ENCODE results near the gene SH2D5. TPM values are rescaled to one million over a fixed set of nuclear protein-coding genes. Genes with fewer than 3 reads are reported as not detected.

SH2D5 gene
- total RNA-seq, 2 donors from 2014 or later, result 2.2 TPM; not detected in 1

DNA sequence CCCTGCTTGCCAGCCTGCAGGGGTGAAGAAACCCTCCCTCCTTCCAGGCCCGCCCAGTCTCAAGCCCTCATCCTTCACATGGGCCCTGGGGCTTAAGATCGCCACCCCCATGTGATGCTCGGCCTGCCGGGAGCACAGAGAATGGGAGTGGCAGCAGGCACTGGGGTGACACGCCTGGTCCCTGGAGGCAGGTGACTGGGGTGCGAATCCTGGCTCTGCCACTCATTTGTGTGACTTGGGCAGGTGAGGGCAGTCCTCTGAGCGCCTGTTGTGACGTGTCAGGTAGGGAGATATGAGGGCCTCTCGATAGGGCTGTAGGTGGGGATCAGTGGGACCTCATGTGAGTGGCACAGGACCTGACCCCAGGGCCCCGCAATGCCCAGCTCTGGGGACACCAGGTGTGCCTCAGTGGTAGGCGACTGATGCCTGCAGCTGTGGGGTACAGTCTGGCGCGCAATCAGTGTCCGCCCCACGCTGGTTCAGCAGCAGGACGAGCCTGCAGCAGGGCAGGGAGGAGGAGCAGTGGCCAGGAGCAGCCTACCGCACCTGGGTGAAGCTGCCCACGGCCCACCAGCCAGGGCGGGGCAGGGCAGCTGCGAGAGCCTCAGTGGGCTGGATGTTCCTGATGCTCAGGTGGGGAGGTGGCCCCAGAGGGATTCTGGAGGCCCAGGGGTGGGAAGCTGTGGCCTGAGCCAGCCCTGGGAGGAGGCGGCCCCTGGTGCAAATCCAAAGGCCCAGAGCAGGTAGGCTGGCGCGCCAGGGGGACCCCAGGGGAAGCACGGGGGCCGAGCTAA lies 6.2 kb downstream of the SH2D5 start:
- intact Hi-C loops (cut with DNase I), result no loop called here
- Histone ChIP-seq H3K4me3 (no peak overlapping the region), H3K9me3 (no peaks in the 10 kb centered on the region), H3K27me3 (replicated peaks; ENCODE audit: insufficient read depth) (no peaks in the 10 kb centered on the region), H3K36me3 (no peaks in the 10 kb centered on the region), H3K4me1 (replicated peaks) (no peaks in the 10 kb centered on the region), H3K27ac (no peak overlapping the region)
- DNase-seq (ENCODE audit: low spot score), result no peak
- WGBS, result 74% methylated on average over 24 of the region's 25 CpGs
- TF ChIP-seq POLR2AphosphoS5 (IDR thresholded peaks at IDR 0.05) (no peak), POLR2A (IDR thresholded peaks at IDR 0.05) (no peak)
- TF ChIP-seq, protein P1, sequence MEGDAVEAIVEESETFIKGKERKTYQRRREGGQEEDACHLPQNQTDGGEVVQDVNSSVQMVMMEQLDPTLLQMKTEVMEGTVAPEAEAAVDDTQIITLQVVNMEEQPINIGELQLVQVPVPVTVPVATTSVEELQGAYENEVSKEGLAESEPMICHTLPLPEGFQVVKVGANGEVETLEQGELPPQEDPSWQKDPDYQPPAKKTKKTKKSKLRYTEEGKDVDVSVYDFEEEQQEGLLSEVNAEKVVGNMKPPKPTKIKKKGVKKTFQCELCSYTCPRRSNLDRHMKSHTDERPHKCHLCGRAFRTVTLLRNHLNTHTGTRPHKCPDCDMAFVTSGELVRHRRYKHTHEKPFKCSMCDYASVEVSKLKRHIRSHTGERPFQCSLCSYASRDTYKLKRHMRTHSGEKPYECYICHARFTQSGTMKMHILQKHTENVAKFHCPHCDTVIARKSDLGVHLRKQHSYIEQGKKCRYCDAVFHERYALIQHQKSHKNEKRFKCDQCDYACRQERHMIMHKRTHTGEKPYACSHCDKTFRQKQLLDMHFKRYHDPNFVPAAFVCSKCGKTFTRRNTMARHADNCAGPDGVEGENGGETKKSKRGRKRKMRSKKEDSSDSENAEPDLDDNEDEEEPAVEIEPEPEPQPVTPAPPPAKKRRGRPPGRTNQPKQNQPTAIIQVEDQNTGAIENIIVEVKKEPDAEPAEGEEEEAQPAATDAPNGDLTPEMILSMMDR (IDR thresholded peaks at IDR 0.05), result no peak

DNA sequence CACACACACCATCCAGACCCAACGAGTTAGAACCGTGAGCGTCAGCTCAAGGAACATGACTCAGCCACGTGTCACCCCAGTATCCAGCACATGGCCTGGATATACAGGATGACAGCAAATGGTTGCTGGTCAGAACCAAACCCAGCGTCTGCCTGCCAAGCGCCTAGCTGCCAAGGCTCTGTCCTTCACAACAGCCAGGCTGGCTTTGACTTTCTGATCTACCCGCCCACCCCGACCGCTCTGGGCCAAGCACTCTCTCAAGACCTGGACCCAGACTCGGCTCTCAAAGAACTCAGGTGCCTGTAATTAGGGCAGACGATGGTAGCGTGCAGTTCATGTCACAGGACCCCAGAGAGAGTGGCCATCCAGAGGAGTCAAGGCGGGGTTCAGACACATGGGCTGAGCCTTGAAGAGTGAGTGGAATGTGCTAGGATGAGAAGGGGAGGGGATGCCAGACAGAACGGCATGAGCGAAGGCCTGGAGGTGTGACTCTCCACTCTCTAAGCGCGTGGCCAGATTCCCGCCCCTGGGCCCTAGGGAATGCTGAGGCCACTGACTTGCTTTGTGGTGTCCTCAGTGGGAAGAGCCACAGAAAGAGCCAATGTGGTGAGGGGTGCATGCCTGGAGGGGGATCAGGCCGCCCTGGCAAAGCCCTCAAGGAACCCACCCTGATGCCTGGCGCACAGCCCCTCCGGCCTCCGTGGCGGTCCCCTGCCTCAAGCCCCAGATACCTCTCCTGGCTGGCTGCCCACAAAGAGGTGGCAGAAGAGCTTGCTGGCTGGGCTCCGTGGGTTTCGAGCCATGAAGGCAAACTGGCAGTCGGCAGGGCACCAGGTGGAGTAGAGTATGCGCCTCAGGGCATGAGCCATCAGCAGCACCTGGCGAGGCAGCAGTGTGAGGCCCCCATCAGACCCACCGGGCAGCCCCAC lies 7.0 kb downstream of the SH2D5 start:
- H3K4me1 ChIP-seq (replicated peaks), result no peaks in the 10 kb centered on the region
- 67% methylated on average over 27 of the region's 29 CpGs for WGBS

DNA sequence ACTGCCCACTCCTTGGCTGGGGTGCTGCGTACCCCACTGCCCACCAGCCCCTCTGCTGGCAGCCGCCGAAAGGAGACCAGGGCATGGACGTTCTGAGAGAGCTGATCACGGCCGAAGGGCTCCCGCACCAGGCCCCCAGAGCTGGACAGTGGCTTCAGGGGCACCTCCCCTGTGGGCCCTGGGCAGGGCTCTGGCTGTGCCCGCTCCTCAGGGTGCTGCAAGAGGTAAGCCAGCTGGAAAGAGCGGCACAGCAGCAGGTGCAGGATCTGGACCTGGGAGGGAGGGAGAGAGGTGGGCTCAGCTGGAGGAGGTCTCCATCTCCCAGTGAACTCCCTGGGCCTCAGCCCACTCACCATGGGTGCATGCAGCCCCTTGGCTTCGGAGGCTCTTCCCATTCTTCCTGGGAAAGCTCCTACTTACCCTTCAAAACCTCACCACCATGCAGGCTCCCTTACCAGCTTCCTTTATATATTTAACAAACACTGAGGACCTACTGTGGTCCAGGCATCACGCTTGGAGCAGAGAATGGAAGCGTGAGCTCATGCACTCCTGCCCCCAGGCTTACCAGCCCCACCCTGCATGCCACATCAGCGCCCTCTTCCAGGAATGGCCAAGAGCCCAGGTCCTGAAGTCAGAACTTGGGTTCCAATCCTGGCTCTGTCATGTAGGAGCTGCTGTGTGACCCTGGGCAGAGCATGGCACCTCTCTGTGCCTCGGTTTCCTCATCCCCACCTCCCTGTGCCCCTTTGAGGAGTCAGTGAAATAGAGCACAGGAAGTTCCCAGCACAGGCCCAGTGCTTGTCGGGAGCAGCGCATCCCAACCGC lies 7.9 kb downstream of the SH2D5 start:
- Histone ChIP-seq H3K36me3 (no peaks in the 10 kb centered on the region), H3K4me1 (replicated peaks) (no peaks in the 10 kb centered on the region), H3K27me3 (replicated peaks; ENCODE audit: insufficient read depth) (no peaks in the 10 kb centered on the region), H3K9me3 (no peaks in the 10 kb centered on the region), H3K4me3 (no peak overlapping the region), H3K27ac (no peak overlapping the region)
- no peak for DNase-seq (ENCODE audit: low spot score)
- intact Hi-C loops (cut with DNase I), result no loop called here
- TF ChIP-seq POLR2AphosphoS5 (IDR thresholded peaks at IDR 0.05), result no peak
- TF ChIP-seq, protein P1 (IDR thresholded peaks at IDR 0.05), result no peak
- no peak for TF ChIP-seq POLR2A (IDR thresholded peaks at IDR 0.05)
- WGBS, result 85% methylated on average over 17 of the region's 17 CpGs

More for the DNA sequence above, 7.0 kb downstream of the SH2D5 start:
- Histone ChIP-seq H3K9me3 (no peaks in the 10 kb centered on the region), H3K27me3 (replicated peaks; ENCODE audit: insufficient read depth) (no peaks in the 10 kb centered on the region), H3K36me3 (no peaks in the 10 kb centered on the region), H3K27ac (no peak overlapping the region), H3K4me3 (no peak overlapping the region)
- intact Hi-C loops (cut with DNase I), result no loop called here
- TF ChIP-seq, protein P1 (IDR thresholded peaks at IDR 0.05), result no peak
- no peak for TF ChIP-seq POLR2A (IDR thresholded peaks at IDR 0.05)
- no peak for TF ChIP-seq POLR2AphosphoS5 (IDR thresholded peaks at IDR 0.05)
- no peak for DNase-seq (ENCODE audit: low spot score)

DNA sequence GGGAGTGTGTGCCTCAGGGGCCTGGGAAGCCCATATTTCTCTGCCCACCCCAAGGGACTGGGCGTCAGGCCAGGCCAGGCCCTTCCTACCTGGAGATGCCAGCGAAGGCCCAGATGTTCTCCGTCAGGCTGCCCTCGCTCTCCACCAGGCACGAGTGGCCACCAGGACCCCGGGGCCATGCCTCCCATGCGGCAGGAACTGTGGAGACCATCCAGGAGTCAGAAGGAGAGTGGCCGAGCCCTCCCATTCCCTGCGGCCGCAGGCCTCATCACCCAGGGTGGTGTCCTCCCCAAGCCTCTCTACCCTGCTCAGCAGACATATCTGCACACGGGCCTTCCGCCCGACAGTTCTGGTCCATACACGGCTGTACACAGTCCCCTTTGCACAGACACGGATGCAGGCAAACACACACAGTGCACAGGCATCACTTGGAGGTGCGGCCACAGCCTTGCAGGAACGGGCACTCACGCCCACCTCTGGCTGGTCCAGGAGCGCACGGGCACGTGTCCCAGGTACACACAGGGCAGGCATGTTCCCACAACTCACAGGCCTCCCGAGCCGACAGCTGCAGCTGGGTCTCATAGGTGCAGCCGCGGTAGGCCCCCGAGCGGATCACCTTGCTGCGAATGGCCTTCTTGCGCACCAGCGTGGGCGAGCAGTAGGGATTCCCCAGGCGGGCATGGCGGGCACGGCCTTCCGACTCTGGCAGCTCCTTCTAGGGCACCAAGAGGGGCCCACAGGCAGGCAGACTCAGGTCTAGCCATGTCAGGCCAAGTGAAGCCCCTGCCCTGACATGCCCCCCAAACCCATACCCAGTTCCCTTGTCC lies 8.8 kb downstream of the SH2D5 start:
- no peaks in the 10 kb centered on the region for H3K4me1 ChIP-seq (replicated peaks)
- H3K36me3 ChIP-seq, result no peaks in the 10 kb centered on the region
- intact Hi-C loops (cut with DNase I), result no loop called here
- no peaks in the 10 kb centered on the region for H3K9me3 ChIP-seq
- no peak overlapping the region for H3K27ac ChIP-seq
- no peaks in the 10 kb centered on the region for H3K27me3 ChIP-seq (replicated peaks; ENCODE audit: insufficient read depth)
- DNase-seq (ENCODE audit: low spot score), result peak; percentile 47
- WGBS, result 46% methylated on average over 35 of the region's 35 CpGs
- TF ChIP-seq POLR2A (IDR thresholded peaks at IDR 0.05), result no peak
- peak; percentile 26 for TF ChIP-seq POLR2AphosphoS5 (IDR thresholded peaks at IDR 0.05)
- TF ChIP-seq, protein P1 (IDR thresholded peaks at IDR 0.05), result no peak
- H3K4me3 ChIP-seq, result no peak overlapping the region

Measured in prostate gland (tissue), 2 donors.